ENCODE results near the gene PIGH.
"Not testable (repeated sequence)": the region's sequence is repeated elsewhere in the genome, so short reads cannot be mapped to it uniquely, and the experiment has no call there.

PIGH gene

DNA sequence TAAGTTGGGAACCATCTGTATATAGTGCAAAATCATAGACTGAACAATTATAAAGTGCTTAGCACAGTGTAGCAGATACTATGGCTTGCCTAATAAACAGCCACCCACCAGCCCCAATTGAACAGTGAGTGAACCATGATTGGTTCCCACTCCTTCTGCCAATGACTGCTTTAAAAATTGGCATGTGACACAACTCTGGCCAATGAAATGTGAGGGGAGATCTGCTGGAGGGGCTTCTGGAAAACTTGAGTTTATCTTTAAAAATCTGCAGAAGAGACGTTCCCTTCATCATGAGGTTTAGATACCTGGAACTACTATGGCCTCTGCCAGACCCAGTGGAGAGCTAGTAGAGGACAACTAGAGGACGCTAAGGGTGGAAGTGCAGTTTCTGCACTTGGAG, 4.7 kb downstream of the PIGH start:
- in situ Hi-C loops (cut with HindIII; ENCODE audit: low pct_unique_long_range_greater_than_20kb, low sequenced_read_pairs), result loop anchor here (25.0 kb wide), 1 partner anchor 158 kb away; no protein-coding TSS in a partner anchor
- no peak for DNase-seq (ENCODE audit: low read depth in 1 of 2, low spot score in 1 of 2)
- no peak for TF ChIP-seq JUND (IDR thresholded peaks at IDR 0.05; ENCODE audit: low read depth)

DNA sequence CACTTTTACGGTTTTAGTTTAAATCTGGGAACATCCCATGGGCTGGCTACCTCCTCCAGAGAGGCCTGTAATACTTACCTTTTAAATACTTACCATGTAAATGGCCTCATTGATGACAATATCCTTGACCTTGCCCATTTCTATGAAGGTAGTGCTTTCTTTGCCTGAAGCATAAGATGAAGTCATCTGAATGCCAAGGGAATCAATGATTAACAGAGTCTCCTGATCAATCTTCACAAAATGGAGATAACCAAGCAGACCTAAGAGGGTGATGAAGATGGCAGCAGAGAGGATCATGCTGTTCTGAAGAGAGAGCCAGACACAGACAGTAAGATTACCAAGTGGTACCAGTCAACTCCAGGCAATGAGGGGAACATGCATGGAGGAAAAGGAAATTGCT, 6.4 kb downstream of the PIGH start:
- in situ Hi-C loops (cut with HindIII; ENCODE audit: low pct_unique_long_range_greater_than_20kb, low sequenced_read_pairs), result loop anchor here (25.0 kb wide), 1 partner anchor 156 kb away; no protein-coding TSS in a partner anchor
- not testable (repeated sequence) for DNase-seq (ENCODE audit: low read depth in 1 of 2, low spot score in 1 of 2)

DNA sequence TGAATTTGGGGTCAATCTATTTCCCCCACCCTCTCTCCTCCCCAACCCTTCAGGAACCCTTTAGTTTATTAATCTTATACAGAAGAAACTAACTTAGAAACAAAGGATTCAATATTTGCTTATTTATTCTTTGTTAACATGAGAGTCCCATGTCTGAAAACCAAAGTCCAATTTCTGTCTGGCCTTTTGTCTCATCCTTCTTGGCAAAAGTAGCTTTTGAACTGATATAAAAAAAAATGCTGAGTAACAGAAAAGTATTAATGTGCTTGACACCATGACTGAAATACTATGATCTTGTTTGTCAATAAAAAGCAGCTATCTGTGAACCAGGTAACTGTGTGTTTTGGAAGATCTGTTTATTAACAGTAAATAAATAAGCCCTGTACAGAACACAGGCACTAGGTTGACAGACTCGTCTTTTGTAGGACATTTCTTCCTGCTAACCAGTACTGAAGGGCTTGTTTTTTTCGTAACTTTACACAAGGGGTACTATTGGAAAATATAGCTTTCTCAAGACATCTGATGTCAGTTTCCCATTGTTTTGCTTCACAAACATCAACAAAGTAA, 10.8 kb downstream of the PIGH start:
- in situ Hi-C loops (cut with HindIII; ENCODE audit: low pct_unique_long_range_greater_than_20kb, low sequenced_read_pairs), result loop anchor here (25.0 kb wide), 1 partner anchor 152 kb away; no protein-coding TSS in a partner anchor
- DNase-seq (ENCODE audit: low read depth in 1 of 2, low spot score in 1 of 2), result no peak
- TF ChIP-seq JUND (IDR thresholded peaks at IDR 0.05; ENCODE audit: low read depth), result no peak

DNA sequence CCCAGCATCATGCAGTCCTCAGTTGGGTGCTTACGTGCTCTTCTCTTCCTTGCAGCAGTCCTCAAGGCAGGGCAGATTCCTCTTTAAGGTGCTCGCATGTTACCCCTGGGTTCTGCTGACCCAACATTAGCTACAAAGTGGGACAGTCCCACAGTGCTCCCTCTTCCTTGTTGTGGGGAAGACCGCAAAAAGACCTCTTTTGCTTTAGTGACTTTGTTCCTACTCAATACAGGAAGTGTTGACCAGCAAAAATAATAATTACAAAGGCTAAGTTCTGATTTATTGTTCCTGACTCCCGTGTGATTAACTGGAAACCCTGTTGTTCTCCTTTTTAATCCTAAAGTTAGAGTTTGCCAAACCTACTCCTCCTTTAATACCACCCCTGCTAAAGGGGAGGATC, 13.7 kb downstream of the PIGH start:
- TF ChIP-seq JUND (IDR thresholded peaks at IDR 0.05; ENCODE audit: low read depth), result no peak
- DNase-seq (ENCODE audit: low read depth in 1 of 2, low spot score in 1 of 2), result no peak
- in situ Hi-C loops (cut with HindIII; ENCODE audit: low pct_unique_long_range_greater_than_20kb, low sequenced_read_pairs), result loop anchor here (25.0 kb wide), 1 partner anchor 149 kb away; no protein-coding TSS in a partner anchor

DNA sequence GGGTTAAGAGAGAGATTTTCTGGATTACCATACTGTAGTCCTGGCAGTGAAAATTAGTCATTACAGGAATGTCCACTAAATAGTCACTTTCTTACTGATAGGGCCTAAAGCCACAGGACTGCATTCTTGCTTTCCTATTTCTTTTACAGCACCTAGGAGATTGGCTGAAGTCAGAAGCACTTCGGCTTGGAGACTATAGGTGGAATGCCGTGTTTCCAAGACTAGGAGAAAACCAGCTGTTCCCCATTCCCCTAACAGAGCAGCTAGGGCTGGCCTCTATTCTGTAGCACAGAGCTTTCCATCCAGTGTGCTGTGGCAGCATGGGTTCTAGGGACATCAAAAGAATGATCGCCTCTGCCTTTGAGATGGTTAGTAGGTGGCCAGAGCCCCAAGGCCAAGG, 15.1 kb downstream of the PIGH start:
- no peak for TF ChIP-seq JUND (IDR thresholded peaks at IDR 0.05; ENCODE audit: low read depth)
- no peak for DNase-seq (ENCODE audit: low read depth in 1 of 2, low spot score in 1 of 2)
- in situ Hi-C loops (cut with HindIII; ENCODE audit: low pct_unique_long_range_greater_than_20kb, low sequenced_read_pairs), result loop anchor here (25.0 kb wide), 1 partner anchor 148 kb away; no protein-coding TSS in a partner anchor

- in situ Hi-C loops (cut with HindIII; ENCODE audit: low pct_unique_long_range_greater_than_20kb, low sequenced_read_pairs), result loop anchor here (25.0 kb wide), 1 partner anchor 147 kb away; no protein-coding TSS in a partner anchor
These were observed 16.1 kb downstream of the PIGH start for GRCh38 chr14:67583711-67584644.

DNA sequence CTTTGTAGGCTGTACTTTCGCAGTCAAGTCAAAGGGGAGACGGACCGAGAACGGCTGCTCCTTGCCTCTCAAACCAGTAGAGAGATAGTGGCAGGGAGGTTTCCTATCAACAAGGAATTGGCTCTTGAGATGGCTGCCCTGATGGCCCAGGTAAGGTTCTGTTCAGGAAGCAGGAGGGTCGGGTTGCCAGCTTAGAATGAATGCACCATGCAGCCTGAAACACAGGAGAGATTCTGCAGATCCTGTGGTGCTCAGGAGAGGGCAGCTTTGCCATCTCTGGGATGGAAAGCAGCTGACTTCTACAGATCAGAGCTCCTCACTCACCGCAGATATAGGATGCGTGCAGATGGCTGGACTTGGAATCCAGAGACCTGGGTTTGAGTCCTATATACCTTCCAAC, 18.0 kb downstream of the PIGH start:
- in situ Hi-C loops (cut with HindIII; ENCODE audit: low pct_unique_long_range_greater_than_20kb, low sequenced_read_pairs), result loop anchor here (25.0 kb wide), 1 partner anchor 145 kb away; no protein-coding TSS in a partner anchor
- TF ChIP-seq JUND (IDR thresholded peaks at IDR 0.05; ENCODE audit: low read depth), result no peak
- DNase-seq (ENCODE audit: low read depth in 1 of 2, low spot score in 1 of 2), result no peak

More at GRCh38 chr14:67583711-67584644, 16.1 kb downstream of the PIGH start:
- no peak for TF ChIP-seq JUND (IDR thresholded peaks at IDR 0.05; ENCODE audit: low read depth)
- peak; percentile 67 to 77 for DNase-seq (ENCODE audit: low read depth in 1 of 2, low spot score in 1 of 2)

DNA sequence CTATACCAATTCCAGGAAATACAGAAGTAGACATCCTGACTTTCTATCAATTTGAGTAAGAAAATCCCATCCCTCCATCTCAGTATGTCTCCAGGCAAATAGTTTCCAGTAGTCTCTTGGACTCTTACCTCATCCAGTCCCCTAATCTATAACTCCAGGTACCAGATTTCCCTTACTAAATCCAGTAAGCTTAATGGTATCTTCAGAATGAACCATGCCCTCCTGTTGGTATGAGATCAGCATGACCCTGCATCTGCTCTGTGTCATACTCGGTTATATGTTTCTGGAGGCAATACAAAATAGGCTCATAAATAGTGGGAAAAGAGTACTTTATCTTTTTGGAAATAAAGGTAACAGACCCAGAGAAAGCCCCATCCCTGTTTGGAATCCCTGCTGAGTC, 18.4 kb downstream of the PIGH start:
- DNase-seq (ENCODE audit: low read depth in 1 of 2, low spot score in 1 of 2), result no peak
- no peak for TF ChIP-seq JUND (IDR thresholded peaks at IDR 0.05; ENCODE audit: low read depth)
- in situ Hi-C loops (cut with HindIII; ENCODE audit: low pct_unique_long_range_greater_than_20kb, low sequenced_read_pairs), result loop anchor here (25.0 kb wide), 1 partner anchor 144 kb away; no protein-coding TSS in a partner anchor

- in situ Hi-C loops (cut with HindIII; ENCODE audit: low pct_unique_long_range_greater_than_20kb, low sequenced_read_pairs), result loop anchor here (25.0 kb wide), 1 partner anchor 143 kb away; no protein-coding TSS in a partner anchor
- TF ChIP-seq JUND (IDR thresholded peaks at IDR 0.05; ENCODE audit: low read depth), result no peak
These were observed 19.5 kb downstream of the PIGH start for GRCh38 chr14:67580336-67581171.

DNA sequence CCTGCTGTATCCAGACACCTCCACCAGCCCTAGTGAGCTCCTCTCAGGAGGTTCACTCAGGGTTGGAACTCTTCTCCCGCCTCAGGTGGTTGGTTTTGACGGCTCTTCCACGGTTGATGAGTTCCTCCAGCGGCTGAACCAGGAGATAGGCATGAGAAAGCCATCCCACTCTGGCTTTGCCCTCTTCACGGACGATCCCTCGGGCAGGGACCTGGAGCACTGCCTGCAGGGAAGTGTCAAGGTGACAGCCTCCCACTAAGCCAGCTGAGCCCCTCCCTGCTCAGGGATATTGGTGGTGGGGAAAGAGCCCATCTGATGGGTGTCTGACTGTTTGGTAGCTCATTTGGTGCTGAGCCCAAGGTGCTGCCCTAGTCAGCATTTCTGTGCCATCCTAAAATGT, 20.4 kb downstream of the PIGH start:
- in situ Hi-C loops (cut with HindIII; ENCODE audit: low pct_unique_long_range_greater_than_20kb, low sequenced_read_pairs), result loop anchor here (25.0 kb wide), 1 partner anchor 142 kb away; no protein-coding TSS in a partner anchor
- no peak for DNase-seq (ENCODE audit: low read depth in 1 of 2, low spot score in 1 of 2)
- TF ChIP-seq JUND (IDR thresholded peaks at IDR 0.05; ENCODE audit: low read depth), result no peak

More at GRCh38 chr14:67580336-67581171, 19.5 kb downstream of the PIGH start:
- no peak for DNase-seq (ENCODE audit: low read depth in 1 of 2, low spot score in 1 of 2)

GRCh38 chr14:67579040-67579439, 21.0 kb downstream of the PIGH start:
- no peak for TF ChIP-seq JUND (IDR thresholded peaks at IDR 0.05; ENCODE audit: low read depth)
- no peak for DNase-seq (ENCODE audit: low read depth in 1 of 2, low spot score in 1 of 2)
- in situ Hi-C loops (cut with HindIII; ENCODE audit: low pct_unique_long_range_greater_than_20kb, low sequenced_read_pairs), result loop anchor here (25.0 kb wide), 1 partner anchor 142 kb away; no protein-coding TSS in a partner anchor

All from T47D (cell line).